H54 (cell line): ENCODE measurements around the gene CCDC70.

ENCODE experiments used
- DNase-seq: peaks from one replicate; pipeline ENCODE4 v3.0.0; 2011; ENCODE audit warnings: low spot score, mixed read lengths; ENCODE audit not compliant: insufficient read length
- FAIRE-seq: peaks from 3 replicates; lab custom pipeline; 2011; peaks lifted over from hg19 to GRCh38; lab: Jason Lieb, UNC
- POLR2A ChIP-seq: IDR thresholded peaks from 2 replicates; pipeline ENCODE4 v1.6.1; 2011; ENCODE audit warnings: low read depth, mild to moderate bottlenecking, low read length

The CCDC70 gene

GRCh38 chr13:51825165-51825592 is 36.6 kb upstream of the CCDC70 start:
- FAIRE-seq: no peak
- no peak for DNase-seq
- no peak for TF ChIP-seq POLR2A

GRCh38 chr13:51825681-51826254 is 36.0 kb upstream of the CCDC70 start:
- DNase-seq (no peak), FAIRE-seq (no peak)
- no peak for TF ChIP-seq POLR2A

DNA sequence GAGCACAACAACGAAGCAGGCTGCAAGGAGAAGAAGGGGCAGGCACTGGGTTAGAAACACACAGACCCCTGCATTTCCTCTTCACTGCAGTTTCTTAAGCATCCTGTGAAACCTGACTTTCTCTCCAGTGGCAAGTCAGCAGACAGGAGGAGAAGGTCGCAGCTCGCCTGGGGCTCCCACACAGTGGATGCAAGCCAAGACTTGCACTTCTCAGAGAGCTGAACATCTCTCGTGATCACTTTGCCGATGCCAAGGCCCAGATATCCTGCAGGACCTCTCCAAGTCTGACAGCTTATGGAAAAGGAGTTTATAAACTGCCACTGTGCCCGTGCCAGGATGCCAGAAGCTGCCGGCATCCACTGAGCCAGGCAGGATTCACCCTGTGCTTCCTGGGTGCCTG is 35.2 kb upstream of the CCDC70 start:
- no peak for DNase-seq
- no peak for FAIRE-seq
- TF ChIP-seq POLR2A: no peak

DNA sequence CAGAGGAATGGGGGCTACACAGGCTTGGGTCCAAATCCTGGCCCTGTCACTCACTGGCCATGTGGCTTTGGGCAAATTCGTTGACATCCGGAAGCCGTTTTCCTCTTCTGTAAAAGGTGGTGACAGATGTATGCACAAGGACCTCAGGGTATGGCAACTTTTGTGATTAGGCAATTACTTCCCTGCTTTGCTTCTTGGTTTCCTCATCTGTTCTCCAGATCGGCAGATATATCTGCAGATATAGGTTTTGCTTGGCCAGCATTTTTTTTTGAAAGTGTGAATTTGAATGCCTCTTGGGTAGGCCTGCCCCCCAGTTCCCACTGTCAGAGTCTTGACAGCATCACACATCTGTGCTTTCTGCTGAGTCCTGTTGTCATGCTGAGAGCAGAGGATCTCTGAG is 34.5 kb upstream of the CCDC70 start:
- DNase-seq (no peak), FAIRE-seq (no peak)
- TF ChIP-seq POLR2A: no peak

DNA sequence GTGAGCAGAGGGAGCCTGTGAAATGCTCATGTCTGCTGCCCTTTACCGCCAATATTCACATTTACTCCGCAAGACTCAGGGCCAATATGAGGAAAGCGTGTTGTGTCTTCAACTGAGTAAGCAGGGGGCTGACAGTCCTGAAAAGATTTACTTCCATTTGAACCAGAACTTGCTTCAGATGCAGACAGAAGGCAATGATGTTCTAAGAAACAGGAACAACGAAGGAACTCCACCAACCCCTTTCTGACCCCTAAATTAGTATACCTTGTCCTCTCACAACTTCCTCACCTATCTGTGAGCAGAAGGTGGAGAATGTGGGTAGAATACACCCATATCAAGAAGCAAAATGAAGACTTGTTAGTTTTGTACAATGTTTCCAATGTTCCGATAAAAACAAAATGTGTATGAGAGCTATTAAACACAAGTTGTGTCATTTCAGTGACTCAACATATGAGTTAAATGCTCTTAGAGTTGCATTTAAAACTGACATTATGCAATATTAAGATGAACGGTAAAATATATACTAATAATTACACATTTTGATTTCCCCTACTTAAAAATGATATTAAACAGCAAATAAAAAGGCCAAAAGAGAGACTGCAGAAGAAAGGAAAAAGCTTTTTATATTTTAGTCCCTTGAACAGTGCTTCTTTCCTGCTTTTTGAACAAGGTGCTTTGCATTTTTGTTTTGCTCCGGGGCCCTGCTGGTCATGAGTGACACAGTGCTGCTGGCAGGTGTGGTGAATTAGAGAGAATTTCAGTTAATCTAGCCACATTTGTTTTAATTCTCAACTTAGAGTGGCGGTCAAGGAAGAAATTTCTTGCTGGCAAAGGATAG is 32.8 kb upstream of the CCDC70 start:
- no peak for DNase-seq
- no peak for TF ChIP-seq POLR2A
- no peak for FAIRE-seq

DNA sequence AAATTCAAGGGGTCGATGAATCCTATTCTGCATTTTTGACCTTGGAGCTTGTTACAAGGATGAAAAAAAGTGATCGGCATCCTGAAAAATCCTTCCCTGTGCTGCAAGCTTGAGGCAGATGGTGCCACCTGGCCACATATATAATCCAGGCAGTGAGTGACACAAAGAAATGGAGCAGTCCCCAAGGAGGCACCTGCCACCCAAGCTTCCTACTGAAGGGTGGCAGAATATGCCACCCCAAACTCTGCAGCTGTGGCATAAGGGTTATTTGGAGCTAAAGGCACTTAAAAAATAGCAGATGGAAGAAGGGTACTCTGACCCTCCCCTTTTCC is 32.2 kb upstream of the CCDC70 start:
- TF ChIP-seq POLR2A: no peak
- no peak for DNase-seq
- no peak for FAIRE-seq

DNA sequence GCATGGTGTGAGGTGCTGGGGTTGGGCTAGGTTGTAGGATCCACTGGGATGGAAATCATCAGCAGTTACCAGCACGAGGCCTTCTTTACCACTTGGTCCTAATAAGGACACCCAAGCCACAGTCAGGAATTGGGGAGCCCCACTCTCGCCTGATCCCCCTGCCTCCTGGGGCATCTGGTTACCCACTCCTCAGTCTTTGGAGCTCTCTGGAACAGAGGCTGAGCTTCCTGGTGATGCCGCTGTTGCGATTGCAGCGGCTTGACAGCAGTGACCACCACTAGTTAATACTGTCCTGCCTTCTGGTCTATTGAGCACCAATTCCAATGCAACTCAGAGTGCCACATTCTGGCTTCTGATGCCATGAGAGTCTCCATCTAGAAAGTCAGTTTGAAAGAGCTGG is 30.2 kb upstream of the CCDC70 start:
- TF ChIP-seq POLR2A: no peak
- no peak for FAIRE-seq
- no peak for DNase-seq

GRCh38 chr13:51832471-51833152 is 29.2 kb upstream of the CCDC70 start:
- FAIRE-seq (no peak), DNase-seq (peak; percentile 12)

GRCh38 chr13:51833980-51834379 is 27.8 kb upstream of the CCDC70 start:
- TF ChIP-seq POLR2A: no peak
- DNase-seq: no peak
- FAIRE-seq: no peak

More at GRCh38 chr13:51832471-51833152, 29.2 kb upstream of the CCDC70 start:
- no peak for TF ChIP-seq POLR2A

DNA sequence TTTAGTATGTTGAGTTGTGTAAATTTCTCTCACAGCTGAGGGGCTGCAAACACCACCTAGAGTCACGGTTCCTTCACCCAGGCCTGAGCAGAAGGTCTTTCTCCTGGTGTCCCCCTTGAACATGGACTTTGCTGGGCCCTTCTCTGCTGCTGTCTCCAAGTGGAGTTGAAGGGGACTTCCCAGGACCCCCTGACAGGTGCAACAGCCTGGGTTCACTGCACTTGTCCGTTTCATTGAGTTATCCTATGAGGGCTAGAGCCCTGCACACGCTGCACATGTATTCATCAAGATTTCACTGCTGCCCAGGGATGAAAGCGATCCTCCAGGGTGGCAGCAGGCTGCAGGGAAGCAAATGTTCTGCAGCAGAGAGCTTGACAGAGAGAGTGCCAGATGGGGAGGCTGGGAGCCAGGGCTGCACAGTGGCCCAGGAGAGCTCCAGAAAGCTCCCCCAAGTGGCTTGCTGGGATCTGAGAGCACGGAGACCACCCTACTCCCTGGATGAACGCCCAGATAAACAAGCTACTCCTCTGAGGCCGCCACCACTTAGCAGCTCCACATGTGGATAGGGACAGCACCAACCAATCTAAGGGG is 27.1 kb upstream of the CCDC70 start:
- no peak for DNase-seq
- TF ChIP-seq POLR2A: no peak
- no peak for FAIRE-seq

GRCh38 chr13:51837016-51837415 is 24.8 kb upstream of the CCDC70 start:
- TF ChIP-seq POLR2A: no peak
- FAIRE-seq: no peak
- DNase-seq: no peak

DNA sequence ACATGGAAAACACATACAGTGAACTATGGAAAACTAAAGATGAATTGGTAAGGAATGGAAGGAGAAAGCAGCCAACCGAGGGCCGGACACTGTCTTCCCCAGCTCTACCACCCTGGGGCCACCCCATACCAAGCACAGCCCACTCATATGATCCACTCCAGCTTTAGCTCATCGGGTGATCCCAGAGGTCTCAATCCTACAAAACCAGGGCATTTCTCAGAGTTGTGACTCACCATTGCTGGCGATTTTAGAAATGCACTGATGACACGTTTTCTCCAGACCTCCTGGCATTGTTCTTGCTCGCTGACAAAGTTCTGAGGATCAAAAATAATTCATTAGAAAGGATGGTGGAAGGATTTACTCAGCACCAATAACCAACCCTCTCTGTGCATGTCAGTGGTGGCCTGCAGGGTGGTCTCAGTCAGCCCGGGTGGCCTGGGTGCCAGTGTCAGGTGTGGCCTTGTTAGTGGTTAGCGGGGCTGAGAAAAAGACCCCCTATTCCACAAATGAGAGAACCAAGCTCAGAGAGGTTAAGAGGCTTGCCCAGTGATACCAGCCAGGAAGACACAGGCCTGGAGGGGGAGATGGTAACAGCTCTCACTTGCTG is 23.4 kb upstream of the CCDC70 start:
- FAIRE-seq: no peak
- TF ChIP-seq POLR2A: no peak
- DNase-seq: no peak

DNA sequence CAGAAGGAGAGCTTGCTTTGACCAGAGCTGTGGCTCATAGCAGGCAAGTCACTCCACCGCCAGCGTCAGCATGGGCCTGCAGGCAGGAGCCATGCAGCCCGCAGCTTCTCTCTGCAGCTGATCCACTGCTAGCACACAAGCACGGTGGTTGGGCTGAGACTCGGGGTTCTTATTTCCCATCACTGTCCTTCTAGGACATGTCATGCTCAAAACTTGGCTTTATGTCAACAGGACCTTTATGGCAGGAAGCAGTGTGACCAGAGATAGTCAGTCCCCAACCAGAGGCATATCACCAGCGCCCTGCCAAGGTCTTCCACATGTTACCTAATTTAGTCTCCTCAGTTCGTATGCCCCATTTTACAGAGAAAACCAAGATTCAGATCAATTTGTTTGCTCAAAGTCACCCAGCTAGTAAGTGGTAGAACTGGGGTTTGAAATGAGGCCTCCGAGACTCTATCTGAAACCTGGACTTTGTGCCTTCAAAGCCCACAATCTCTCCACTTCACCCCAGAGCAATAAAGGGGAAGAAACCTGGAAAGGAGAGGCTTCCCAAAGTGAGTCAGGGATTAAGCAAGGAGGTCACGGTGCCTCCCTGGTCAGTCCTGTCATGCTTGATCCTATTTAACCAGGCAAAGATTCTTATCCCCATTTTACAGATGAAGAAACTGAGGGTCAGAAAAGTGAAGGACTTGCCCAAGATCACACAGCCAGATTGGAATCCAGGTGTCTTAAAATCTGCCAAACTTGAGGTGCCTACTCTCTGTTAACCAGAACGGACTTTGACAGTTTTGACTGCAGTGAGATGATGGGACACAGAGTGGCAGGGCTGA is 21.8 kb upstream of the CCDC70 start:
- no peak for TF ChIP-seq POLR2A
- DNase-seq: no peak
- FAIRE-seq: no peak
